HG02938 (cell line): ENCODE data around the gene TPPP3.

Experiments
- ATAC-seq: cut with Tn5 transposase; IDR thresholded peaks from one replicate; pipeline ENCODE4 v1.9.1; 2021; ENCODE audit warnings: mild to moderate bottlenecking, moderate library complexity; ENCODE audit not compliant: unreplicated experiment

Gene TPPP3

DNA sequence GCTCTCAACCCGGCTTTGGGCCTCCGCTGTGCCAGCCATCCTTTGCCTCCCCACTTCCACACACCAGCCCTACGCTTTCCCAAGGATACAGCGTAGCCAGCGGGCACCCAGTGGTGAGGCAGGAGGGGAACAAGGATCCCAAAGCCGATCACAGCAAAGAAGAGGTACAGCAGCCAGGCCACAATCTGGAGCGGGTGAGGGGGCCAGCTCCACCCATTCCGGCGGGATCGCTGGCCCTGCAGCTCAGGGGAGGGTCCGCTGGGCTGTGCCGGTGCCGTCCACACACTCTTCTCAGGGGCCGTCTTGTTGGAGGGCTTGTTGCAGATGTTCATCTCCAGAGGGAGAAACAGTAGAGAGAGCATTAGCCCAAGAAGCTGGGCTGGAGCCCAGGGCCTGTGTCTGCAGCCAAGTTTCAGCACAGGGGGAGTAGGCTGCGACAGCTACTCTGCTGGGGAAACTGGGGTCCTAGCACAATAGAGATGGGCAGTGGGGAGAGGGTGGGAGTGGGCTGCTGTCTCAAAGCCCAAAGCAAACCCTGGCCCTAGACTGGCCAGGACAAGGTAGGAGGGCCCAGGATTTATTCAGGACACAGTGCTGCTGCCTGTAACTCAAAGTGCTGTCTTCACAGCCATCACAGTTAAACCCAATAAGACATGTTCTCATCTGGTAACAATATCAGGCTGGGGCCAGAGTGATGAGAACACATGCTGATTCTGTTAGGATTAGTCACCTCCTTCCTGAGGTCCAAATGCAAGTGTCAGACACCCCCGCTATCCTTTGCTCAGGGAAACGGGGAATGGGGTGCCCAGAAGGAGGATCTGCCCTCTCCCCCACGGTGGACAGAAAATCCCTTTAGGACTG, 13.0 kb upstream of the TPPP3 start:
- ATAC-seq: no peak

DNA sequence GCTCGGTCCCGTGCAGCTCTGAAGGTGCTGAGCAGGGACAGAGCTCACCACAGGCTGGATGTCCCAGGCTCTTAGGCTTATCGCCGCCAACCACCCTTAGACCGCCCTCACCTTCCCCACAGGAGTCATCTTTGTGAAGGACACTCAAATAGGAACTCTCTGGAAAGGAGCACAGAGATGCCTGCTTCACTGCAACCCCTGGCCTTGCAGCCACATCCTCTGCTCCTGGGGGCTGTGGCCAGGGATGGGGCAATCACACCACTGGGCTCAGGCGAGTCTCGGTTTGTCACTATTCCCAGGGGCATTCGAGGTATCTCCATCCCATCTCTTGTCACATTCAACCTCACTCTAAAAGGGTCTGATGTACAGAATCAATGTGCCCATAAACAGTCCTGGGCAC, 12.0 kb upstream of the TPPP3 start:
- no peak for ATAC-seq

DNA sequence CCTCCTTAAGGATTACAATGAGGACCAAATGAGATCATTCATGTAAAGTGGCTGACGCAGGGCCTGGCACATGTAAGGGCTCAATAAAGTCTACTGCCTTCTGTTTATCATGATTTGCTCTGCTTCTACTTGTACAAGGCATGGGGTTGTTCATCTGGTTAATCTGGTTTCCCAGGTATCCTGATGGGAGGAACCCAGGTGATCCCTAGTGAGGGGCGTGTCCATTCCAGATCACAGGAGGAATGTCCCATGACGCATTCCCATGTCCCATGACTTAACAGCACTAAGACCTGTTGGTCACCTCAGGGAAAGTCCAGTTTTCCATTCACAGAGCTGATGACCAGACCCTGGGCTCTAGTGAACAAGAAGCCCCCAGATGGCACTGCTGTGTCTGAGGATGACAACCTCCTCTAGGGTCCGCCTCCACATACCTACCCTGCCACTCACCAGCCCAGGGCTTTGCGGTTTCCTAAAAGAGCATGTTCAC, 11.5 kb upstream of the TPPP3 start:
- ATAC-seq: no peak

DNA sequence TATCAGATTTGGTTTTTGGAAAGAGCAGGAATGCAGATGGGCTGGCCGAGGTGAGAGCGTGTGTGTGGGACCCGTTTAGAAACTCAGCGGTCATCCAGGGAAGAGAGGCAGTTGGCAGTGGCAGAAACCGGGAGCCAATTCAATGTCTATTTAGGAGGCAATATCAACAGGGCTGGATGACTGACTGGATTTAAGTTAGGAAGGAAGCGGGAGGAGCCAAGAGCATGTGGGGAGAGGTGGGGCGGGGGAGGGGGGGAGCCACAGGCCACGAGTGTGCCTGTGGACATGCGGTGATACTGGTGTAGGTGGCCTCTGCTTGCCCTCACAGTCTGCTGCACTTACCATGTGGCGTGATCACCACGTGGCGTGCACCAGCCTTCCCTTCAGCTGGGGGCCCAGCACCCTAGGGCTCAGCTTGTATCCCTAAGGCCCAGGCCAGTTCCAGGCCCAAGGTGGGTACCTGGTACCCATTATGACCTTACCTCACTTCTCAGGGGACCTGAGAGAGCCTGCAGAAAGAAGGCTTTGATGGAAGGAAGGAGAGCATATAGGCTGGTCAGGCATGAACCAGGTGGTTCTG, 10.8 kb upstream of the TPPP3 start:
- no peak for ATAC-seq

DNA sequence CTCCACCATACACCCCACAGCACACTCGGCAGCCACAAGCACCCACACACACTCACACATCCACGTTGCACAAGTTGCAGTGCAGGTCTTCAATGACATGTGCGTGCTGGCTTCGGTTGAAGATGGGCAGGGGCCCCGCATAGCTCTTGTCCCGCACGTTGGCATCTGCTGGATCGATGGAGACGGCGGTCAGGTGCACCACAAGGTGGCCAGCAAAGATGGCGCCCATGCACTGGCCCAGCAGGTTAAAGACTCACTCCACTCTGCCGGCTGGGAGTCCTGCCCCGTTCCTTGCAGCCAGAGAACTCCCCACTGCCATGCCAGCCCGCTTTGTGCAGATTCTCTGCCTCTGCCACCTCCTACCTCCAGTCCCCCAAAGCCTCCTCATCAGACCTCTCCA, 7.6 kb upstream of the TPPP3 start:
- ATAC-seq: no peak

DNA sequence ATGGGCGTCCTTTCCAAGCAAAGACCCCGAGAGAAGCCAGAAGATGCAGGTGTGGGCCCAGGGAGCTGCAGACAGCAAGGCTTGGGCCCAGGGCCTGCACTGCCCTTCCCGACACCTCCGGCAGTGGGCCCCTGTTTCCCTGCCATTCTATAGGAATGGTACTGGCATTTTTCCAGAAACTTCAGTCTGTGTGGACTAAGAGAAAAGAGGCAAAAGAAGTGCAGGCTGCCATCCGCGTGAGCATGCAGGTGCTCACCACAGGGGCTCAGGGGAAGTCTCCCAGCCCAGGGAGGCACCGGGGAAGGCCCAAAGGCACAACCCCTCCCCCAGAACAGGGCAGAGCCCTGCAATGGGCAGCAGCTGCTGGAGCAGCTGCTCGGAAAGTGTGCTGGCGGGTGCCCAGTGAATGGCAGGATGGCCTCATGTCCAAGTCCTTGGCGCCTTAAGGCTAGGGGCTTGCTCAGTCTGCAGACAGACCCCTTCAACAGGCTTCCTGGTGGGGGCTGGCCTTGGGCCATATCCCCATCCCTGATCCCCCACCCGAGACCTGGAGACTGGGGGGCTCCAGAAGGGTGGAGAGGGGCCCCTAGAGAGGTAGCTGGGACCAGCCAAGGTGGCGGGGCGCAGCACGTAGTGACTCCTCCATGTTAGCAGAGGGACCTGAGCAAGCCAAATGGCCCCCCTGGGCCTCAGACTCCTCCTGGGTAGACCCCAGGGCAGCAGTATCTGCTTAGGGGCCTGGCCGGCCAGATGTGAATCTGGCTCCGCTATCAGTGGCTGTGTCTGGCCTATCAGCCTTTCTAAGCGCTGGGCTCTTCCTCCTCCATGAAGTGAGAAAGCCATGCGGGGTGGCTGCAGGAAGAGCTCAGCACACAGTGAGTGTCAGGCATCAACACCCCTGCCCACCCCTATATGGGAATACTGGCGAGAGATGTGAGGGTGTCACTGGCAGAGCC, 6.7 kb upstream of the TPPP3 start:
- ATAC-seq: no peak

DNA sequence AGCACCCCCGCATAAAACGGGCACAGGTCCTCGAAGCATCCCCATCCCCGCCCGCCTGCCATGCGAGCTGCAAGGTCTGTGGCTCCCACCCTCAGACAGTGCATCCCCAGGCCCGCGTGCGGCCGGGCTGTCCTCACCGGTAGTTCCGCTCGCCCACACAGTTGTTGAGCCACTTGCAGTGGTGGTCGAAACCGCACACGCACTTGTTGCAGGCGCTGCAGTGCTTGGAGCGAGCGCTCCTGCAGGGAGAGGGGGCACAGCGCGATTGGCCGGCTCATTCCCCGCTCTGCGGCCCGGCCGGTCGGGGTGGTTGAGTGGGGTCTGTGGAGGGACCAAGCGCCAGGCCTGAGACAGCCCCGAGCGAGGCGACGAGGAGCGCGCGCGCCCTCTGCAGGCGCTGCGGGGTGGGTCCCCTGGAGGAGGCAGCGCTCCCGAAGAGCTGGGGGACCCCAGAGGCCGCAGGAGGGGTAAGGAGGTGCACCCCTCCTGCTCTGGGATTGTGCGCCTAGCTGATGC, 6.0 kb upstream of the TPPP3 start:
- ATAC-seq: no peak

DNA sequence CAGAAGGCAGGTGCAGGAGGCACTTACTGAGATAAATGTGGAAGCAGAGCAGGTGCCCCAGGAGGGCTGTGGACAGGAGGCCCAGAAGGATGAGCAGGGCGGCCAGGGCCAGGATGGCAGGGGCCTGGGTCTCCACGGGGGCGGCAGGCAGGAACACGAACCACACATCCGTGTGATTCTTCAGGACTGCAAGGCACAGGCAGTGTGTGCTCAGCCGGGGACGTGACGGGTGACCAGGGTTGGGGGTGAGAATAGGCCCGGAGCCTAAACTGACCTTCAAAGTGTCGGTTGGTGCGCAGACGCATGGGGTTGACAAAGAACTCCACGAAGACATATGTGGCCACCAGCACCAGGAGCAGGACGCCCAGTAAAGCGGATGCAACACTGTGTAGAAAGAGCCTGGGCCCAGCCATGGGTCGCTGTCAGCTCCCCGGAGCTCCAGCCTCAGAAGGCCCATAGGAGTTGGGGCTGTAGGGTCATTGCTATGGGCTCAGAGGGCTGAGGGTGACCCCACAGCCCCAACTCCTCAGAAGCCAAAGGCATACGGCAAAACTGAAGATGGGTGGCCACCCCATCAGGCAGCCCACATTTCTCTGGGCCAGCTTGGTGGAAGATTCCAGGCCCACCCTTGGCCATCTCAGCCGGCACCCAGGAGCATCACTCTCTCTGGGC, 5.4 kb upstream of the TPPP3 start:
- ATAC-seq: no peak

DNA sequence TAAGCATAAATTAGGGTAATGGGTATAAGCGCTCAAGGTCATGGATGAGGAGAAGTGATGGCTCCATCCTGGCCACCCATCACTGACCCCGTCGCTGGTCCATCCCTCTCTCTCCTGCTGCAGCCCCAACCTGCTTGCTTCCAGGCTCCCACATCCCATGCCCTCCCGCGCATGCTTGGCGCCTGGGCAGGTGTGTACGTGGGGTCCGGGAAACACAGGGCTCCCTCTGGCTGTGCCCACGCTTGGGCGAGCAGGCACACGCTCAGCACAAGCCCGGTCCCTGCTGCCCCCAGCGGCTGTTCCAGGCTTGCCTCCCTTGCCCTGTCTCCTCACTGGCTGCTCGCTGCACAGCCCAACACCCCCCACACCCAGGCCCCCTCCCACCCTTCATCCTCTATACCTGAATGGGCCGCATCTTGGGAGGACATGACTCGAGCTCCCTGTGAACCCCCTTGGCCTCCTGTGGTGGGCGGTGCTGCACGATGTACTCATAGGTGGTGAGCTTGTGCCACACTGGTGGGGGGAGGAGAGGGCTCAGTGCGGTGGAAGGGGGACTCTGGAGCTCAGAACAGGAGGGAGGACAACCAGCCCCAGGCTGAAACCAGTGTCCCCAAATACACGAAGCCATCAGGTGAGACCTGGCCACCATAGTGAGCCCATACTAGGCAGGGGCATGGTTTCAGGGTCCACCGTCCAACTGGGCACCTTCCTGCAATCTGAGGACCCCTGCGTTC, 4.7 kb upstream of the TPPP3 start:
- no peak for ATAC-seq

DNA sequence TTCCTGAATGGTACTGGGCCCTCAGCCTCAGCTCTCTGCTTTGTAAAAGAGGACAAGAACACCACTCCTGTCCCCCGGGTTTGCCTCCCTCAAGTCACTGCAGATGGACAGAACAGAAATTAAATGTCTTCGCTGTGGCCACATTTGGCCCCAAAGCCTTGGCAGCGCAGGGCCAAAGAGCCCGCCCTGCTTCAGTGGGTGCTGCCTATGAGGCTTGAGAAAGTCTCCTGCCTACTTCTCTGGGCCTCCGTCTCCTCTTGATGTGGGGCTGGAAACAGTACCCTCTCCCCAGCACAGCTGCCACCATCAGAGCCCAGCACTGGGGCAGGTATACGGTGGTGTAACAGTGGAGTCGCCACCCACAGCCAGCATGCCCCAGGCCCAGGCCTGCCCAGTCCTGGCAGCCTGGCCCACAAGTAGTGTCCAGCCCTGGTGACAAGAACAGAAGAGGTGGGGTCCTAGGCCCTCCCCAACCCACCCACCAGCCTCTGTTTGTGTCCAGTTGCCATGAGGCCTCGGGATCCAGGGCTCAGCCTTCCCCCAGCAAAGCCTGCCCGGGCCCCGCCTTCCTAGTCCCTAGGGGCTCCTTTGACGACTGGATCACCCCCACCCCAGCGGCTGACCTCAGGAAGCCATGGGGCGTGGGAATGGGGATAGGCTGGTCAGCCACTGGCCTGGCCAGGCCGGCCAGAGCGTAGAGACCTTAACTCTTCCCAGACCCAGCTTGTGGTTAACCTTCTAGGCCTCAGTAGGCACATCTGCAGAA, 3.9 kb upstream of the TPPP3 start:
- no peak for ATAC-seq

DNA sequence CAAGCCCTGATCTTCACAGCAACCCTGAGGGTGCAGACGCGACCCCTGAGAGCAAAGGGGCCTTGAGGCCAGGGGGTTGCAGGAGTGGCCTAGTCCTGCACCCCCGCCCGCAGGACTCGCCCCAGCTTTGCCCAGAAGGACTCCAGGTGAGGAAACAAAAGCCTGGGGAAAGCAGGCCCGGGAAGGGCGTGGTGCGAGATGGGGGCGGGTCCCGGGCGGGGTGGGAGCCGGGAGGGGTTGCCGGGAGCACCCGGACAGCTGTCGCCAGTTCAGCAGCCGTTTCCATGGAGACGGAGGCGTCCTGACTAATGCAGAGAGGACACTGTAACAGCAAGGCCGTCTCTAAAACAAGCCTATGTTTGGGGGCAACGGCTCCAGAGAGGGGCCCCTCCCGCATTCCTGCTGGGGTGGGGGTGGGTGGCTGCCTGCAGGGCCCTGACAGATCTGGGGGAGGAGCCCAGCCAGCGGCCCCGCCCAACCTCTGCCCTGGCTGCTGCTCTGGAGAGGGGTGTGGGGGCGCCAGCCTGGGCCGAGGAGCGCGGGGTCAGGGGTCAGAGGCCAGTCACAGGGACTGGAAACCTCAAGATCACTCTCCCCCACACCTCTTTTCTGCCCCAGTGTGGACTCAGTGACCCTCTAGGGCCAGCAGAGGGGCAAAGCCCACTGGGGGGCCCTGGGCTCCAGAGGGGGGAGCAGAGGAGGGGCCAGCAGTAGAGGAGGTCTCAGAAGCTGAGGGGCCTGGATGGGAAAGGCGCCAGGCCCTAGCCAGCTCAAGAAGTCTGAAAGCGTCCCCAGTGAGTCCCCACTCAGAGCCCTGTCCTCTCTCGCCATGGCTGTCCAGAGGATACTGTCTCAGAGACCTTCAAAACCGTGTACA, 3.1 kb upstream of the TPPP3 start:
- ATAC-seq: no peak

DNA sequence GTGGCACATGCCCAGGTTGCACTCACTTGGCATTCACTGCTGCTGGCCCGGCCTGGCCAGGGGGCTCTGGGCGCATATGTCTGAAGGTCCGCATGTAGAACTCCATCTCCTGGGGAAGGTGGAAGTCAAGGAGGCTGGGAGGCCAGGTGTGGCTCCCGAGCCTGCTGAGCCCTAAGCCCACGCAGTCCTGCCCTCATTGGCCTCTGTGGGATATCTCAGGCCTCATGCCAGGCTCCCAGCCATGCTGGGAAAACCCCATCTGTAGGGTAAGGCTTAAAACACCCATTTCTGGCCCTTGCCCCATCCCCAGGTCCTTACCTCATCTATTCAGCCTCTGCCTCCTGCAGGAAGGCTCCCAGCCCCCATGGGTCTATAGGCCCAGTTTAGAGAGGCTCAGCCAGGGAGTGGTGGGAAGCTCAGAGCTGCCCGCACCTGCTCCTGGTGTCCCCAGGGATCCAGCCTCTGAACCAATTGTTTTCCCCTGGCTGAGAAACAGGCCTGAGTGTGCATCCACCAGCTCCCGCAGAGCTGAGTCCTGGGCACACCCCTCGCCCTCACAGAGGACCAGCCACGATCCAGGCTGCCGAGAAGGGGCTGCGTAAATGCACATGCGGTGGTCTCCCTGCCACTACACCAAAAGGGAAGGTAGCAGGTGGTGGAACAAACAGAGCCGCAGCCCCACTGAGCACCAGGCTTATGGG, 2.3 kb upstream of the TPPP3 start:
- no peak for ATAC-seq

DNA sequence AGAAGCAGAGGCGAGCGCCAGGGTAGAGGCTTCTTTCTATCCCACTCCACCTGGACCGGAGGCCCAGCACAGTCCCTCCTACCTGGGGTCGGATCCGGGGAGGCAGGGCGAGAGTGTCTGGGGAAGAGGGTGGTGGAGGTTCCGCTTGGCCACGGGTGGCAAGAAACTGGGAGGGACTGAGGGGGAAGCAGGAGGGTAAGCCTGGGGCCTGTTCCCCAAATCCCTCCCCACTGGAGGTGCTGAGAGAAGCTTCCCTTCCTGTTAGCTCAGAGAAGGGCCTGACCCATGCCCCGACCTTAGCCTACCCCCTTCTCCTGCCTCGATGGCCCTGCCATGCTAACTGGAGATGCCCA, 1.8 kb upstream of the TPPP3 start:
- no peak for ATAC-seq

DNA sequence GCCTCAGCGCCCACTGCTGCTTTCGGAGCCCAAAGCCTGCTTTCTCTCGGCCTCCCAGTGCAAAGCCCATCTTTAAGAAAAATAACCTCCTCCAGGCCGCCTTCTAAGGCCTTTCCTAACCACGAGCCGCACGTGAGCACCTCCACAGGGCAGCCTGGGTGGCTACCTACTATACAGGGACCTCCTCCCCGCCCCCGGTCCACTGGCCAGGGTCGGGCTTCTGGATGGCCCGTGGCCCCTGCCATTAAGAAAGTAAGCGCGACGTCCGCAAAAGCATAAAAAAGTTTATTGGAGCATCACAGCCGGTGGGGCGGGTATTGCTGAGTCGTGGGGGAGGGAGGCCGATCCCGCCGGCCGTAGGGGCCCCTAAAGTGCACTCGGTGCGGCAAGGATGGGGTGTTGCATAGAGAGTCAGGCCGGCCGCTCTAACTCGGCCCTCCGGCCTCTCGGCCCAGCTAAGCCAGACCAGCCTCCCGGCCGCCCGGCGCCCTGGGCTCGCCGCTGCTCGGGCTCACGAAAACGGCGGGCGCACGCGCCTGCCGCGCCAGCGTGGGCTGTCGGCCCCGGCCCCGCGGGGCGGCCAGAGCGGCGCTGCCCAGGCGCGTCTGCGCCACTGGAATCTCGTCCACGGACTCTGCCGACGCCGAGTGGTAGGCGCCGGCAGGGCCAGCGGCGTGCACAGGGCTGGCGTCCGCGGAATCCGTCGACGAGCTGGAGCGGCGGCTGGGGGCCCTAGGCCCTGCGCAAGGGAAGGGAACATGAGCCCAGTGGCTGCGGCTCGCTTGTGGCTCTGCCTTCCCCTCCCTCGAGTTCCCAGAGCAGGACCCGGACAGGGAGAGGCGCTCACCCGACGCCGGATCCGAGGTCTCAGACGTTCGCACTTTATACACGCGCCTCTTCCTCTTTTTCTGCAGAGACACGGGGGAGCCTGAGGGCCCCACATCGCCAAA, 1.1 kb upstream of the TPPP3 start:
- no peak for ATAC-seq

DNA sequence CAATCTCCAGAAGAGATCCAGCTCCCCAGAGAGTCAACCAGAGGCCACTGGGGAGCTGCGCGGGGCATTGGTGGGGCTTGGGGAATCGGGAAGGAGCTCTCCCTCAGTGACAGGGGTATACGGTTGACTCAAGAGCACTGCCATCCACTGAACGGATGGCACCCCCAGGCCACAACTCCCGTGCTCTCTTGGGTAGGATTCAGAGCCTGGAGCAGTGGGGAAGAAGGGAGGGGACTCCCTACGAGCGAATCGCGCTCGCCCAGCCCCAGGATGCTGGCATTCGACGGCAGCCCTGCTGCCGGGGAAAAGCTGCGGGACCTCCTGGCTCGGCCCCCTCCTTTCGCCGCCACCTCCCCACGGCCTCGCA, 473 bp upstream of the TPPP3 start:
- ATAC-seq: no peak

DNA sequence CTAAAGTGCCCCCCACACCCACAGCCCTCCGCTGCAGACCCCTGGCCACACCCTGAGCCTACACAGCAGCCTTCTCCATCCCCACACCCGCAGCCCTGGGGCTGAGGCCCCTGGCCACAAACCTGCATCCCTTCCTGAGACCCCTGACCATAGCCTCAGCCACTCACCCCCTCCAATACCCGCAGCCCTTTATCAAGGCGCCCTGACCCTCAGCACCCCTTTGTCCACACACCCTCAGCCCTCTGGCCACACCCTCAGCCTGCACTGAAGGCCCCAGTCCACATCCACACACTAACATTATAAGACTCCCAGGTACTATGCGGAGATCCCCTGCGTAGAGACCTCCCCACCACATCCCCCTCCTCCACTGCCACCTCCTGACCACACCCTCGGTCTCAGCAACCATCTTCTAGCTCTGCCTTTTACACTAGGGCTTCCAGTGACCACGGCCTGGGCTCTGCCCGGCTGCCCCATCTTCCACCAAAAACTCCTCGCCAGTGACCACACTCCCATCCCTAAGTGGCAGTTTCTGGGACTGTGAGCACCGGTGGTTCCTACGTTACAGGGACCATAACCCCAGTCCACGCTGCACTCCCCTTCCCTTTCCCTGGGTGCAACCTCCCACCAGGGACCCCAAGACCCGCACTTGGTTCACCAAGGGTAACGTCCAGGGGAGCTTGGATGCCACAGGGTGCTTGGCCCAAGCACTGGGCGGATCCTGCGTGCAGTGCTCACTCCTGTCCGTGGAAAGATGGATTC, 818 bp downstream of the TPPP3 start:
- ATAC-seq: no peak
